ENCODE data around the gene FILIP1L. TPM values are rescaled to one million over a fixed set of nuclear protein-coding genes. Genes with fewer than 3 reads are reported as not detected.

The FILIP1L gene
- total RNA-seq, 1 donor = 15.2 TPM

- no peak for TF ChIP-seq CTCF (IDR thresholded peaks at IDR 0.05; ENCODE audit: insufficient read depth, low read length)
- peak overlapping the region; percentile 72 for H3K4me3 ChIP-seq (ENCODE audit: low read depth, low read length)
- no peak for DNase-seq (ENCODE audit: low read depth)
These were observed 240.8 kb downstream of the FILIP1L start for GRCh38 chr3:99873269-99874102.

- TF ChIP-seq CTCF (IDR thresholded peaks at IDR 0.05; ENCODE audit: insufficient read depth, low read length) = no peak
- DNase-seq (ENCODE audit: low read depth) = no peak
- H3K4me3 ChIP-seq (ENCODE audit: low read depth, low read length) = peak overlapping the region; percentile 72
These were observed 241.4 kb downstream of the FILIP1L start for GRCh38 chr3:99872923-99873254.

GRCh38 chr3:99871231-99872045, 242.9 kb downstream of the FILIP1L start:
- DNase-seq (ENCODE audit: low read depth) = no peak

GRCh38 chr3:99870712-99871111, 243.6 kb downstream of the FILIP1L start:
- H3K4me3 ChIP-seq (ENCODE audit: low read depth, low read length) = no peak overlapping the region
- TF ChIP-seq CTCF (IDR thresholded peaks at IDR 0.05; ENCODE audit: insufficient read depth, low read length) = no peak
- DNase-seq (ENCODE audit: low read depth) = no peak

More at GRCh38 chr3:99871231-99872045, 242.9 kb downstream of the FILIP1L start:
- H3K4me3 ChIP-seq (ENCODE audit: low read depth, low read length) = peak overlapping the region; percentile 26
- no peak for TF ChIP-seq CTCF (IDR thresholded peaks at IDR 0.05; ENCODE audit: insufficient read depth, low read length)

- TF ChIP-seq CTCF (IDR thresholded peaks at IDR 0.05; ENCODE audit: insufficient read depth, low read length) = no peak
- H3K4me3 ChIP-seq (ENCODE audit: low read depth, low read length) = no peak overlapping the region
- no peak for DNase-seq (ENCODE audit: low read depth)
These were observed 244.7 kb downstream of the FILIP1L start for GRCh38 chr3:99869621-99870020.

- no peak for DNase-seq (ENCODE audit: low read depth)
- TF ChIP-seq CTCF (IDR thresholded peaks at IDR 0.05; ENCODE audit: insufficient read depth, low read length) = no peak
- no peak overlapping the region for H3K4me3 ChIP-seq (ENCODE audit: low read depth, low read length)
These were observed 246.0 kb downstream of the FILIP1L start for GRCh38 chr3:99868311-99868646.

Measured in fibroblast of the aortic adventitia (primary cell).